Measurements from ENCODE around the gene CCDC122. TPM values are rescaled to one million over a fixed set of nuclear protein-coding genes. Genes with fewer than 3 reads are reported as not detected.

CCDC122 gene
- total and polyA plus RNA-seq, 2 experiments from 2014 or later, result 5.3 to 10.3 TPM

GRCh38 chr13:43918636-43919035 is 39.1 kb upstream of the CCDC122 start:
- H2AFZ ChIP-seq, result no peak overlapping the region
- no peak for DNase-seq (ENCODE audit: low spot score)

GRCh38 chr13:43916828-43917227 is 37.3 kb upstream of the CCDC122 start:
- Histone ChIP-seq H3K4me3 (no peak overlapping the region), H3K27ac (no peak overlapping the region), H2AFZ (no peak overlapping the region), H3K4me2 (no peak overlapping the region), H3K4me1 (ENCODE audit: insufficient read depth) (no peaks in the 10 kb centered on the region), H3K79me2 (no peaks in the 10 kb centered on the region), H3K36me3 (replicated peaks; ENCODE audit: insufficient read depth, low read depth) (no peaks in the 10 kb centered on the region), H3K9me3 (ENCODE audit: low read depth) (no peaks in the 10 kb centered on the region), H4K20me1 (ENCODE audit: insufficient read depth, poor library complexity, severe bottlenecking) (no peaks in the 10 kb centered on the region), H3K9me2 (replicated peaks; ENCODE audit: insufficient read depth) (no peaks in the 10 kb centered on the region), H3K27me3 (no peaks in the 10 kb centered on the region)
- WGBS (ENCODE audit: low lambda C conversion rate, missing lambda C conversion rate), result 53% methylated on average over 2 of the region's 2 CpGs
- no peak for DNase-seq (ENCODE audit: low spot score)
- TF ChIP-seq EZH2 (IDR thresholded peaks at IDR 0.05; ENCODE audit: borderline replicate concordance) (no peak), EZH2phosphoT487 (IDR thresholded peaks at IDR 0.05; ENCODE audit: low read depth, severe bottlenecking, unreplicated experiment) (no peak), CTCF (IDR thresholded peaks at IDR 0.05; ENCODE audit: poor library complexity) (no peak)

More at GRCh38 chr13:43918636-43919035, 39.1 kb upstream of the CCDC122 start:
- H3K79me2 ChIP-seq, result no peaks in the 10 kb centered on the region
- H3K4me3 ChIP-seq, result no peak overlapping the region
- no peaks in the 10 kb centered on the region for H4K20me1 ChIP-seq (ENCODE audit: insufficient read depth, poor library complexity, severe bottlenecking)
- H3K36me3 ChIP-seq (replicated peaks; ENCODE audit: insufficient read depth, low read depth), result no peaks in the 10 kb centered on the region
- TF ChIP-seq EZH2 (IDR thresholded peaks at IDR 0.05; ENCODE audit: borderline replicate concordance), result no peak
- no peak for TF ChIP-seq CTCF (IDR thresholded peaks at IDR 0.05; ENCODE audit: poor library complexity)
- no peak for TF ChIP-seq EZH2phosphoT487 (IDR thresholded peaks at IDR 0.05; ENCODE audit: low read depth, severe bottlenecking, unreplicated experiment)
- no peak overlapping the region for H3K4me2 ChIP-seq
- no peaks in the 10 kb centered on the region for H3K4me1 ChIP-seq (ENCODE audit: insufficient read depth)
- no peaks in the 10 kb centered on the region for H3K9me3 ChIP-seq (ENCODE audit: low read depth)
- no peaks in the 10 kb centered on the region for H3K27me3 ChIP-seq
- H3K27ac ChIP-seq, result no peak overlapping the region
- H3K9me2 ChIP-seq (replicated peaks; ENCODE audit: insufficient read depth), result no peaks in the 10 kb centered on the region
- 84% methylated on average over 5 of the region's 5 CpGs for WGBS (ENCODE audit: low lambda C conversion rate, missing lambda C conversion rate)

- Histone ChIP-seq H3K36me3 (replicated peaks; ENCODE audit: insufficient read depth, low read depth) (no peaks in the 10 kb centered on the region), H3K9me3 (ENCODE audit: low read depth) (no peaks in the 10 kb centered on the region), H2AFZ (no peak overlapping the region), H3K4me3 (no peak overlapping the region), H3K4me1 (ENCODE audit: insufficient read depth) (no peaks in the 10 kb centered on the region), H3K79me2 (no peaks in the 10 kb centered on the region), H3K9me2 (replicated peaks; ENCODE audit: insufficient read depth) (no peaks in the 10 kb centered on the region), H3K27me3 (no peaks in the 10 kb centered on the region), H4K20me1 (ENCODE audit: insufficient read depth, poor library complexity, severe bottlenecking) (no peaks in the 10 kb centered on the region), H3K27ac (no peak overlapping the region), H3K4me2 (no peak overlapping the region)
- DNase-seq (ENCODE audit: low spot score), result no peak
- TF ChIP-seq EZH2 (IDR thresholded peaks at IDR 0.05; ENCODE audit: borderline replicate concordance) (no peak), CTCF (IDR thresholded peaks at IDR 0.05; ENCODE audit: poor library complexity) (no peak), EZH2phosphoT487 (IDR thresholded peaks at IDR 0.05; ENCODE audit: low read depth, severe bottlenecking, unreplicated experiment) (no peak)
- WGBS (ENCODE audit: low lambda C conversion rate, missing lambda C conversion rate), result 90% methylated on average over 6 of the region's 6 CpGs
Measured at GRCh38 chr13:43915451-43915850, 35.9 kb upstream of the CCDC122 start.

- no peaks in the 10 kb centered on the region for H3K36me3 ChIP-seq (replicated peaks; ENCODE audit: insufficient read depth, low read depth)
- H4K20me1 ChIP-seq (ENCODE audit: insufficient read depth, poor library complexity, severe bottlenecking), result no peaks in the 10 kb centered on the region
- H3K27me3 ChIP-seq, result no peaks in the 10 kb centered on the region
- no peaks in the 10 kb centered on the region for H3K9me2 ChIP-seq (replicated peaks; ENCODE audit: insufficient read depth)
- TF ChIP-seq EZH2phosphoT487 (IDR thresholded peaks at IDR 0.05; ENCODE audit: low read depth, severe bottlenecking, unreplicated experiment), result no peak
- TF ChIP-seq EZH2 (IDR thresholded peaks at IDR 0.05; ENCODE audit: borderline replicate concordance), result no peak
- no peak for TF ChIP-seq CTCF (IDR thresholded peaks at IDR 0.05; ENCODE audit: poor library complexity)
- H3K27ac ChIP-seq, result no peak overlapping the region
- no peaks in the 10 kb centered on the region for H3K79me2 ChIP-seq
- no peaks in the 10 kb centered on the region for H3K9me3 ChIP-seq (ENCODE audit: low read depth)
- H3K4me2 ChIP-seq, result no peak overlapping the region
- H3K4me3 ChIP-seq, result no peak overlapping the region
- DNase-seq (ENCODE audit: low spot score), result no peak
- H3K4me1 ChIP-seq (ENCODE audit: insufficient read depth), result no peaks in the 10 kb centered on the region
- WGBS (ENCODE audit: low lambda C conversion rate, missing lambda C conversion rate), result 79% methylated on average over 3 of the region's 3 CpGs
- no peak overlapping the region for H2AFZ ChIP-seq
Measured at GRCh38 chr13:43911871-43912270, 32.3 kb upstream of the CCDC122 start.
